IPS-NIHi11 (cell line): ENCODE measurements around the gene ECM2.

ENCODE experiments used
- DNase-seq: peaks from one replicate; pipeline ENCODE4 v3.0.0; 2012; ENCODE audit warnings: mixed read lengths, low spot score

Gene ECM2

DNA sequence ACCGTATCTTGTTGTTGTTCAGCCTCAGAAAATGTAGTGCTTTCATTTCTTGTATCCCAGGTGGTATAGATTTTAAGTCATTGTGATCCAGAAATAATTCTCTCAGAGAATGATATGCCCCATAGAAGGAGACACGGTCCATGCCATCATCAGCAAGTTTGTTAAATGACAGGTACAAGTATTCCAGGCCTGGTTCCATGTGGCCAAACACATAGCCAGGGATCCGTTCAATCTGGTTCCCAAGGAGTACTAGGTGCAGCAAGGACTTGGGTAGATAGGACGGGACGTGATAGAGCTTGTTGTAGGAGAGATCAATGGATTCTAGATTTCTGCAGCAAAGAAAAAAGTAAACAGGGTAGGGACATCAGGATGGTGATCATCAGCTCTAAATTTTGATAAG, 35.1 kb downstream of the ECM2 start:
- DNase-seq, result no peak

DNA sequence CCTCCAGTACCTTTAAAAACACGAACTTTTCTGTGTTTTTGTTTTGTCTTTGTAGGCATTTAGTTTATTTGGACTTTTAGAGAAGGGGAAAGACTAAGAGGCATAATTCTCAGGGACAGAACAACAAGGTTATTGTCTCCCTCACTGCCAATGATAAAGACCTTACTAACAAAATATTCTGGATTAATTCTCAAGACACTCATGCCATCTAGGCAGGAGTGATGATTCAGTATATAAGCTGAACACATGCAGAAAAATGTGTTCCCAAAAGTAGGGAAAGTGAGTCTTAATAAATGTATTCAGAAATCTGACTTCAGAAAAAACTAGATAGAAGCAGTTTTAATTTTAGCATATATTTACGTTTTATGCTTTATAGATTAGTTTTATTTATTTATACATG, 36.1 kb downstream of the ECM2 start:
- no peak for DNase-seq

DNA sequence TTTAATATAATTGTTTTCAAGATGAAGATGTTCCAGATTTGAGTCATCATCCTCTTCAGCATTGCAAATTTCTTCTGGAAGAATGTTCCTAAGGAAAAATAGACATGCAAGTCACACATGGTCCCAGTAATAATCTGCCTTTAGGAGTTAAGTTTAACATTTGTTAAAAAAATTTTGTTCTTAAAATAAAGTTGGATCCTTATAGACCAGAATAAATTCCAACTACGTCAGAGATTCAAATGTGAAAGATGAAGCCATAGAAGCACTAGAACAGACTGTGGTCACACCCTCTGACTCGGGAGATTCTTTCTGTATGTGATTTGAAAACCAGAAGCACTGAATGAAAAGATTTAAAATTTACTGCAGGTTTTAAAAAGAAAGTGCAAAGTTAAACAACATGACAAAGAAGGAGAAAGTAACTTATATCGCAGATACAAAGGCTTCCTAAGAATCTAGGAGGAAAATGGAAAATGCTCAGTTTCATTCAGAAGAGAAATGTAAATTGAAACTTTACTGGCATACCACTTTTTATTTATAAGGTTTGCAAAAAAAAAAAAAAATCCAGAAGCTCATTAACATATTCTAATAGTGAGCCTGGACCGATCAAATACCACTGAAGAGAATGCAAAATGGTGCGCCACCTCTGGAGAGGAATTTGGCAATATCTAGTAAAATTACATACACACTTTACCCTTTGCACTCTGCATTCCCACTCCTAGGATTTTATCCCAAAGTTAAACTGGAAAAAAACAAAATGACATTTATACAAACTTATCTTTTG, 39.2 kb downstream of the ECM2 start:
- no peak for DNase-seq

DNA sequence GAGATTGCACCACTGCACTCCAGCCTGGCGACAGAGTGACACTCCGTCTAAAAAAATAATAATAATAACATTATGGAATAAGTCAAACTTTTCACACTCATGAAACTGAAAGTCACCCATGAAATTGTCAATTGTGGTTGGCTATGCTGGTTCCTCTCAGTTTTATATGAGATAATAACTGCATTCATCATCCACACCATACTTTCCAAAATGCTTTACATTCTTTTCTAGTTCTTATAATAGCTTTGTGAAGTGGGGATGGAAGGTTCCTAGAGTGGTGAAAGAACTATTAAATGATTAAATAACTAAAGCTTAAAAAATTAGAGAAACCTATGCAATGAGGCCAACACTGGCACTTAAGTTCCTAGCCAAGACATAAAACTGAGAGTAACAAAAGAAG, 40.9 kb downstream of the ECM2 start:
- no peak for DNase-seq

DNA sequence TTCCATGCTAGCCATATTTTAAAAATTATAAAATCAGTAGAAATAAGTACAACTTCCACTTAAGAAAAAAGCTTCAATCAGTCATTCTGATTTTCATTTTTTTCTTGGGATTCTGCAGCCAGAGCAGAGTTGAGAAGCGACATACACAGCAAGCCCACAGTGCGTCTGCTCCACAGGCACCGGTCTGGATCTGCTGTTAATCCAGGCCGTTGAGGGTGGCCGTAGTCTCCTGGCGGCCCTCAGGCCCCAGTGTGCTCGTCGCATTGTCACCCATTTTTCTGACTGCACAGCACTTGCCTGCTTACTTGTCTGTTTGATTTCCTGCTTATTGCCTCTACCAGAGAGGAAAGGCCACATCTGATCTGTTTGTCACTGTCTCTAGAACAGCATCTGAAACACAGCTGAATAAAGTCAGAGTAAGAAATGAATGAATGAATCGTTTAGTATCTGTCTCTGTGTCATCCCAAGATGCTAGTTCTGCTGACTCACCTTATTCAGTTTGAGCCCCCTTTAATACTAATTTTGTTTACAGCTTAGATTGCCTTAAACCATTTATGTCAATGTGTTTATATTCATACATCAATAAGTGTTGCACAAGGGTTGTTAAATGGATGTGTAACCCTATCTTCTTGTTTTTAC, 41.9 kb downstream of the ECM2 start:
- DNase-seq, result no peak

DNA sequence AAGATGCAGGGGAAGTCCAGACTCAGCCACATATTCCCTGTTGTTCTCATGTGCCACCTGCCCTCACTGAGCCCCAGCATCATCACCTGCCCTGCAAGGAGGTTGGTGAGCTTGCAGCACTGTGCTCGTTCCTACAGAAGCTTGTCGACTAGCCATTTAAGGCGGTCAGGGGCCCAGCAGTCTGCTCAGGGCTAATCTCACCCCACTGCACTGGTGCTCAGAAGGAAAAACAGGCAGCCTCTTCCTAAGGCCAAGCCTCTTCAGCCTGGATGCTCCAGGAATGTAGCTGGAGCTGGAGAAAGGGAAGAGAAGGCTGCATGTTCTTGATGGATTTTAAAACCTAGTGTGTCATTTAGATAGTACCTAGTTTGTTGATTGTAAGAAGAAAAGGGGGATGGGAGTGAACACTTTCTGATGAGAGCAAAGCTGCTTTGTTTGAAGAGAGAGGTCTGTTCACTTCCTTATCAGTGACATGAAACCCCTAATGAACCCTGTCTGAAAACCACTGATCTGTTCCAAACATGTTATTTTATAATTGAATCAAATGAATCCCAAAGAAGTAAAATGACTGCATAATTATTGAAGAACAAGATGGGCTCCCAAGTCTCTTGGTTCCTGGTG, 42.9 kb downstream of the ECM2 start:
- no peak for DNase-seq

DNA sequence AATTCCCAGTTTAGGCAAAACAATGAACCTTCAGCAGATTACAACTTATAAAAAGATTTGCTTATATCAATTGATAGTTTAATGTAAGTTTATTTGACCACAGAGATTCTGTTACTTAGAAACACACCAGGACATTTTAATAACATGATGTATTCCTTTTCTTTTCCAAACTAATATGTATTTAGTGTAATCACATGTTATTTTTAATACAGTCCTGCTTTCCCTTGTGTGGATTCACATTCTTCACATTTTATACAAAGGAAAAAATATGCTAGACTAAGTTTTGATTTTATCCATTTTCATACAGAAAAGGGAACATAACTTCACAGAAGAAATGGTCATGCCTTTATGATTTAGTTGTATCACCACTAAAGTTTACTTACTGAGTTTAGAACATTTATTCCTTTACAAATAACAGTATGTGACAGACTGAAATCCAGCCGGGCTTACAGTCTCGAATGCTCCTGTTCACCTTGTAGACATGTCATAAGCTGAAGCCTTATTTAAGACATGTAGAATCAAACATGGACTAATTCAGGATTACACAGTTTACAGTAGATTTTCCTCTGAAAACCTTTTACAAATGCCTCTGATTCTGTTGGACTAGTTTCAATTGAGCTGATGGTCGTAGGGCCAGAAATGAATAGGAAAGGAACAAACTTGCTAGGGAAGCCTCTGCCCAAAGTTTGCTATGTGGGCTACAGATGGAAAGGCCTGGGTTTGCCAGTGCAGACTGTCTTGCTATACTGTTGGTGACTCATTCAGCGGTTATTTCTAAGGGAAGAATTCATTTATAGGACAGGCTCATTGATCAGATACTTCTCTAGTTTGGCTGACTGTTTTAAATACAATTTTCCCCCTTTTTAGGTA, 46.9 kb downstream of the ECM2 start:
- no peak for DNase-seq

DNA sequence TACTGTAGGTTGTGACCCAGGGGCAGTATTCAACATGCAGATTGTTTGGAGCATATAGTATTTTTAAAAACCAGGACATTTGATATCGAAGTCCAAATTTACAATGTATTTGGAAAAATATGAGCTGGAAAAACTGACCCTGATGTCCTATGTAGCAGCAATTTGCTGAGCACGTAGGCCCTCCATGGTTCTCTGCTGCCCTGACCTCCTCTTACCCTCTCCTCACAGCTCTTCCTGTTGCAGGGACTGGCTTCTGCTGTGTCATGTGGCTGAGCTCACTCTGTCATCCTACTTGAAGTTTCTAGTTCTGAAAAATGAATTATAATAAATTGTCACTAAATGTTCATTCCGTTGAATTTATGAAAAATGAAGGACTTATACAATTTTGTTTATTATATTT, 49.4 kb downstream of the ECM2 start:
- DNase-seq, result no peak

DNA sequence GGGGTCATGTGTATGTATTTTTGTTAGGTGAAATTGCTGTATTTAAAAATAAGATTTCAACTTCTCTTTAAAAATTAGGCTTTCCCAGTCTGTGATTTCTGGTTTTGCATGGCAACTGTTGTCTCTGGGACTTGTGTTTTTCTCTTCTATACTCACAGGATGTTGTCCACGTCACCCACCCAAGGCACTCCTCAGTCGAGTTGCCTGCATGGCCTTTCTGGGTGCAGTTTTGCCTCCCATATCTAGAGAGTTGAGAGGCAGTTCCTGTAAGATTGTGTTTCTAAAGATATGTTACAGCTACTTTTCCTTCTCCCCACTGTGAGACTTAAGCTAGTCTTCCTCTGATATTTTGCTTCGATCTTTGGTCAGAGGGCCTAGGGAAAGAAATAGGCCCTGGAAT, 51.2 kb downstream of the ECM2 start:
- no peak for DNase-seq

DNA sequence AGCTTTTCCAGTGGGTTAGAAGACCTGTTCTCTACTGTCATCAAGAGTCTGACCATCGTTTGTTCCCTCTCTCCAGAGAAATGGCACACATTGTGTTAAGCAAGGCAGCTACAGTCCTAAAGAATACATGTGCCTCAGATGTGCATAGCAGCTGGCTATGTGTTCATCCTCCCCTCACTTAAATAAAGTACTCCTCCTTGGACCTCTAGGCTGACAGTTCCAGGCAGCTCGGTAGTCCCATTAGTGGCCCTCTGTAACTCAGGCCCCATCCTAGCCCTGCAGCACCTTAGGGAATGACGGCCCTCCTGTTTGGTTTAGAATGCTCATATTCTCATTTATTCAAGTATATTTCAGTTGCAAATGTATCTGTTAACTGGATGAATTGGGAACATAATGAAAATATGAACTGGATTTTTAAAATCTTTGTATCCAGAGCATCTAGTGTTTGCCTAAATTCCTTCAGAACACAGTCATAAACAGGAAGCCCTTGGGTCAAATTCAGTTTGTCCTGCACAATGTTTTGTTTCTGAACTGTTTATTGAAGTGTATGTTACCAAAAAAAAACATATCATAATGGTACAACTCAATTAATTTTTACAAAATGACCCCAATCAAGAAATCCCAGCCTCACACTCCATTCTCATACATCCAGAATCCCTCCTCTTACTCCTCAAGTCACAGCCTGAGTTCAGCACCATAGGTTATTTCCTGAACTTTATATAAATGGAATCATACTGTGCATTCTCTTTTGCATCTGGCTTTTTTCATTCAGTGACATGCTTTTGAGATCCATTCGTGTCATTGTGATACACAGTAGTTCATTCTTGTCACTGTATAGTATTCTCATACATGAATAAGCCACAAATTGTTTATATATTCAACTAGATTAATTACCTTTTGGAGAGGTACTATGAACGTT, 51.9 kb downstream of the ECM2 start:
- no peak for DNase-seq

DNA sequence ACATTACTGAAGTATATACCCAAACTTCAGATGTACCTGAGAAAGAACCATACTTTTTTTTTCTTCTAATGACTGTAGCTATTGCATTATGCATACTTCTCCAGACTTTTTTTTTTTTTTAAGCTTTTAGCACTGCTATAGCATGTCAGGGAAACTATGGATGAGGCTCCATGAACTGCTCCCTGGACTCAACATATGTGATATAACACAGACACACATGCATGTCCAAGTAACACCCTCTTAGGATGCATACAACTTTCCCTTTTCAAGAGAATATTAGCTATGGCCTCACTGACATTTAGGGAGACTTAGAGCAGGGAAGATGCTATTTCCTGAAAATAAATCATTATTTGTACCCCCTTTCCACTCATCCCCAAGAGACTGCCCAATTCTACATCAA, 53.0 kb downstream of the ECM2 start:
- DNase-seq, result no peak

DNA sequence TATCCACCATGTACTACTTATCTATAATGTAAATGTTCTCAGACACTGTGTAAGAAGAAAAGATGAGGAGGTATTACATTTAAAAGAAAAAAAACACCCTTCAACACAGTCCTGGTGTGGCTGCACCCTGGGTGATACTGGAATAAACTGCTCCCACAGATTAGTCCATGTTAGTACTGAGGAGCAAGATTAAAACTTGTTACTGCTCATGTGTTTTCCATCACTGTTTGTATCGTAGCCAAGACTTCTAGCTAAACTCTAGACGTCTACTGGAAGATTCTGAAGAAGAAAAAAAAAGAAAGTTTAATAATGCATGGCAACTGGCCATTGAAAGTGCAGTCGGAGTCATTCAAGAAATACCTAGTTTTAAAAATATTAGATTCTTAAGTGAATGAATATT, 53.5 kb downstream of the ECM2 start, which contains the start of gene ASPN:
TSS of gene ASPN (minus strand) at position 178 of the 400 bp plus-strand sequence.
- DNase-seq, result no peak

DNA sequence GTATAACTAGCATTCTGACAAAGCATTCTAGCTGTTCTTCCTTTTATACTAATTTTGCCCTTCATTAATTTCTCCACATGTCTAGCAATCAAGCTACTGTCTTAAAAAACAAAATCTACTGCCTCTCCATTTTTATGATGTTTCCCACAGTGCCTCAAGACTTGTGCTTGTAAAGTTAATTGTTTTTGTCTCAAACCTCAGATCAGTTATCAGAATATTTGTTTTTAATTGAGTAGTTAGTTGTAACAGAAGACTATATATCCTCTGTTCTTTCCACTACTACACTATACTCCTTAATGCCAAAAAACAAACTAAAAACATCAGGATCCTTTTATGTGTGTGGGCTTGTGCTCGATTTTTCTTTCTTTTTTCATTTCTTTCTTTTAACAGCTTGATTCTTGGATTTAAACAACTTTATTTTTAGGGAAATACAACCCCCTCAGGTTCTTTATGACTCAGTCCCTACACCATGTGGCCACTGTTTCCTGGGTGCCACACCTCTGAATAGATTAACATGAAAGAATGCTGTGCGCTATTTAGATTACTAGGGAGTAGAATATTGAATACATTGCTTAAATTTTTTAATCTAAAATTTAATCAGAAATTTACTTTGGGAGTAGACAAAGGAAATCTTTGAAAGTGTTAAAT, 54.7 kb downstream of the ECM2 start:
- DNase-seq, result no peak

DNA sequence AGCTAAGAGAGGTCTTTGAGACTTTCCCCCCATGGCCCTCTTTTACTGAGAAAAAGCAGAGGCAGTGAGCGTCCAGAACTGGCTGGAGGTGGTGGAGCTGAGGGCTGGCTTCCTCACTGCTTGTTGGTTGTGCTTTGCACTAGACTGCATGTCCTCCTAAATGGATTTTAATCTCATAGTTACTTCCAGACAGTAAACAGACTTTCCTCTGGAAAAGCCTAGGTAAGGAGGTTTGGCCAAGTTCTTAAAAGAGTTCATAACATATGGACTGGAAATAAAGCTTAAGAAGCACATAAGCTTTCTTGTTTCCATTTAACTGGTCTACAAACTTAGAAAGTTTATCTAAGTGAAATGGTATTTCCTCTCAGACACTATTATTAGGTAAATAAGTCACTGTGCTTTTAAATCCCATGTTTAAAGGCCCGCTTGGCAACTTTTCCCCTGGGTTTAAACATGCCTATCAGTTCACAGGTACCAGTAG, 55.5 kb downstream of the ECM2 start:
- no peak for DNase-seq

DNA sequence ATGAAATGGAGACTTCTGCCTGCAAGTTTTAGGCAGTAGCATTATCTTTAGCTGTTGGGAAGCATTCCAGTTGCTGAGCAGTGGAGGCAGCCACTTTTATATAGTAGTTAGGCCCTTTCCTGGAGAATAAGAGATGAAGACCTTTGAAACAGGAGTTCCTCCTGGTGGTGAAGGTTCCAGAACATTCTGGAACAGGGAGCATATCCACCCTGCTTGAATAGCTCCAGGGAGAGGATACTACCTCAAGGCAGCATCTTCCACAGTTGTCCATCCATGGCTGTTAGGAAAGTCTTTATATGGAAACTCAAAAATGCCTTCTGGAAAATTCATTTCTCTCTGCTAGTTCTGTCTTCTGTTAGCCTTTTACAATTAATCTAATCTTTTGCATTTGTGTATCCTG, 56.4 kb downstream of the ECM2 start:
- DNase-seq, result no peak

DNA sequence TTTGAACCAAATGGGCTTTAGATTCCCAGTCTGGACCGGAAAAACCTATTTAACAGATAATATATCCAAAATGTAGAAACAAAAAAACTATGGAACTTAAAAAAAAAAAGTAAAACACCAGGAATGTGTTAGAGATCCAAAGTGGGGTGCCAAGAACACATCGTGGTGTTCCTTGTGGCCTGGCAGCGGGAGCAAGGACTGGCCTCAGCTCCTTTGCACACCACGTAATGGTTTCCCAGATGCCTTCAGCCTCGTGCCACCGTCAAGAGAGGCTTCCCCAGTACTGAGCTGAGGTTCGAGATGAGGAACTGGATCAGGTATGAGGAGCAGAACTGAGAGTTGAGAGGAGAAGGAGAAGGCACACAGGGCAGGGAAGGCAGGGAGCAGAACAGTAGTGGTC, 57.0 kb downstream of the ECM2 start:
- no peak for DNase-seq

DNA sequence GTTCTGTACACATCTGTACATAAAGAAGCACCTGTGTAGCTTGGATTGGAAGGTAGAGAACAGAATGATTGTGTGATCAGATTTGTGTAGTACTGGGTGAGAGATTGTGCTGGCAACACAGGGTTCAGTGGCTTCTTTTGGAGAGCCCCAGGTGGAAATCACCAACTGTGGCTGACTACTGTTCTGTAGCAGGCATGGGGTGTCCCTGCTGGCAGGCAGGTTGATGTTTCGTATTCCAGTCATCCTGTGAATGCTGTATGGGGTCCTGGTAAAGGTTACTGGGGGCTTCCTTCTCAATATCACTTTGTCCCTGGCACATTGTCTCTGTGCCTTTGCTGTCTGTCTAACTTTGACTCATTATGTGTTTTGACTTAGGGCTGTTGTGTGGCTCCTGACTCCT, 58.8 kb downstream of the ECM2 start:
- DNase-seq, result no peak

DNA sequence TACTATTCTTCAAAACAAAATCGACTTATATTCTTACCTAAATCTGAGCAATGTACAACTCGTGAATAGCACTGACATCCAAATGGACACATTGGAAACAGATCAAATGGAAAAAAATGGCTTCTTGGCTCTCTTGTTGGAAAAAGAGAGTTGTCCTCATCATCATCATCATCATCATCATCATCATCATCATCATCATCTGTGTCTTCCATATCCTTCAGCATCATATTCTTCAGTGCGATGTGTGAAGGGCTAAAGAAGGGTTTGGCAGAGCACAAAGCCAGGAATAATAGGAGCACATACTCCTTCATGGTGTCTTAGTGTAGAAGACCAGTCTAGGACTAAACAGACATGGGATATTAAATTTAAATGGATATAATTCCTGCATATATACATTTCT, 61.2 kb downstream of the ECM2 start:
- no peak for DNase-seq

DNA sequence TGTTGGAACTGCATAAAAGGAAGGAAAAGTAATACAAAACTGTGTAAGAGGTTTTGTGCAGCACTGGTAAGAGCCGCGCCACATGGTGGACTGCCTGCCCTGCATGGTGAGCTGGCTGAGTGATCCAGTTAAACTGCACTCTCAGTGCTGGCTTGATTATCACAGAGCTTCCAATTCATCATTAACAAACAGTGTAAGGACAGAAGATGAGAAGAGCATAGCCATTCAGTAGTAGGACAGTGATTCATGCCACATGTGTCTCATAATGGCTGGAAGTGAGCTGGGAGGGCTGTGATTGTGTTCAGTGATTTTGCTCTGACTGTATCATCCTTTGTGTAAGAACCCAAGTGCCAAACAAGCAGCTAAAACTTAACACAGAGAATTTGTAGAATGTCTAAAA, 67.6 kb downstream of the ECM2 start:
- no peak for DNase-seq

DNA sequence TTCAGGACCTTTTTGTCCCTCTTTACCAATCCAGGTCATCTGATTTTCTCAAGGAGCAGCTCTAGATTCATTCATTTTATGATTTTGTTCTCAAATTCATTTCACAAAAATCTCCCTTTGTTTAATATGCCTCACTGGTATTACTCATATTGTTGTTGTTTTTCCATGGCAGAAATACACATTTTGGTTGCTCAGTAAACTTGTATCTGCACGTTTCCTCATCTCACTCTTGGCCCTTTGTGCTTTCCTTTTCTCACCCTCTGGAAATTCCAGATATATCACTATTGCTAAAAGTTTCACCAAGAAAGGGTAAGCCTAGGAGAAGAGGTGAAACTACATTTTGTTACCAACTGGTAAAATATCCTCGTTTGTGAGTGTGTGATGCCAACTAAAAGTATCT, 68.3 kb downstream of the ECM2 start:
- DNase-seq, result no peak

DNA sequence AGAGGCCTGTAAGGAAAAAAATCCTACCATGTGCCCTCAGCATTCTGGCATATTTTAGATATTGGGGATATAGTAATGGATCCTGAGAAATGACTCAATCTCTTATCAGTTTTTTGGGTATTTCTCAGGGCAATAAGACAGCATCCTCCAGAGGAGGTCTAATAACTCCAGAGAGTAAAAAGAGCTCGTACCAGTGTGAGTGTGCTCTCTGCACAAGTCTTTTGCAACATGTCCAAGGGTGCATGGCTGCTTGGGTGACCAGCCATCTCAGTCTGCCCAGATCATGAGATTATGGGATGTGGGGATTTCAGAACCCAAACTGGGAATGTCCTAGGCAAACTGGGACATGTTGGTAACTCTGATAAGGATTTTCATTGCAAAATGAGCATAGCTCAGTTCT, 68.7 kb downstream of the ECM2 start:
- DNase-seq, result no peak
